Effector memory CD8-positive, alpha-beta T cell (primary cell): ENCODE results near the gene SH3BP5.
A peak's percentile ranks its signal among the peaks of the same experiment; 100 is the strongest.

Source experiments
- ATAC-seq: fragments of 150-1000 bp; cut with Tn5 transposase; replicated peaks from 2 replicates; pipeline ENCODE4 v1.10.0; 2021; ENCODE audit warnings: mild to moderate bottlenecking, moderate library complexity
- DNase-seq, 3 experiments: peaks; one replicate each; pipeline ENCODE4 v3.0.0; 2021
- H3K27ac Mint-ChIP-seq, 2 donors: one replicate each; pipeline ENCODE4 v1.8.0; 2022; ENCODE audit warnings: mild to moderate bottlenecking in 2 of 2, mixed read lengths in 2 of 2, moderate library complexity in 2 of 2
- H3K27me3 Mint-ChIP-seq, 2 donors: one replicate each; pipeline ENCODE4 v1.8.0; 2022; ENCODE audit warnings: mixed read lengths in 2 of 2
- H3K36me3 Mint-ChIP-seq: one replicate; pipeline ENCODE4 v1.8.0; 2022; ENCODE audit warnings: mild to moderate bottlenecking, moderate library complexity, mixed read lengths; ENCODE audit not compliant: insufficient read depth
- H3K4me1 Mint-ChIP-seq, 2 donors: one replicate each; pipeline ENCODE4 v1.8.0; 2022; ENCODE audit warnings: low read depth in 2 of 2, mixed read lengths in 2 of 2
- H3K4me3 Mint-ChIP-seq, 2 donors: one replicate each; pipeline ENCODE4 v1.8.0; 2022; ENCODE audit warnings: mild to moderate bottlenecking in 2 of 2, mixed read lengths in 2 of 2, moderate library complexity in 2 of 2
- H3K9me3 Mint-ChIP-seq, 2 donors: one replicate each; pipeline ENCODE4 v1.8.0; 2022; ENCODE audit warnings: mixed read lengths in 2 of 2

The SH3BP5 gene

DNA sequence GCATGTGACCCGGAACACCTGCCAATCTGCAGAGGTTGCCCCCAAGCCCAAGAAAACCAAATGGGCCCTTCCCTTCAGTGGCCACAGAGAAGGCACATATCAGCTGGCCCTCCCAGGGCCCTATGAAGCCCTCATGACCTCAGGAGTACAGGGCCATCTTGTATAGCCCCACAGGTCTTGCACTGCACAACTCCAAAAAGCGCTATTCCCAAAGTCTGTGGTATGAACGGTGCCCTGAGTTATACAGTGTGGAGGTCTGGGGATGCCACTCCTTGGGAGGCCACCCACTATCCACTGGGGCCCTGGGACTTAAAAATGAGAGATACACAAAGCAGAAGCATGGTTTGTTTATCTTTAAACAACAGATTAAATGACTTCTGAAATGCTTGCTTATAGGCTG, 64.9 kb downstream of the SH3BP5 start:
- peaks cover 54 to 63% of the 10 kb centered on the region in 2 donors for H3K4me1 Mint-ChIP-seq
- H3K27ac Mint-ChIP-seq = peak overlapping the region; percentile 67 to 90
- H3K4me3 Mint-ChIP-seq = no peak overlapping the region
- no peak for ATAC-seq
- no peaks in the 10 kb centered on the region for H3K9me3 Mint-ChIP-seq
- no peak for DNase-seq
- H3K27me3 Mint-ChIP-seq = no peaks in the 10 kb centered on the region
- peaks cover 50% of the 10 kb centered on the region for H3K36me3 Mint-ChIP-seq

DNA sequence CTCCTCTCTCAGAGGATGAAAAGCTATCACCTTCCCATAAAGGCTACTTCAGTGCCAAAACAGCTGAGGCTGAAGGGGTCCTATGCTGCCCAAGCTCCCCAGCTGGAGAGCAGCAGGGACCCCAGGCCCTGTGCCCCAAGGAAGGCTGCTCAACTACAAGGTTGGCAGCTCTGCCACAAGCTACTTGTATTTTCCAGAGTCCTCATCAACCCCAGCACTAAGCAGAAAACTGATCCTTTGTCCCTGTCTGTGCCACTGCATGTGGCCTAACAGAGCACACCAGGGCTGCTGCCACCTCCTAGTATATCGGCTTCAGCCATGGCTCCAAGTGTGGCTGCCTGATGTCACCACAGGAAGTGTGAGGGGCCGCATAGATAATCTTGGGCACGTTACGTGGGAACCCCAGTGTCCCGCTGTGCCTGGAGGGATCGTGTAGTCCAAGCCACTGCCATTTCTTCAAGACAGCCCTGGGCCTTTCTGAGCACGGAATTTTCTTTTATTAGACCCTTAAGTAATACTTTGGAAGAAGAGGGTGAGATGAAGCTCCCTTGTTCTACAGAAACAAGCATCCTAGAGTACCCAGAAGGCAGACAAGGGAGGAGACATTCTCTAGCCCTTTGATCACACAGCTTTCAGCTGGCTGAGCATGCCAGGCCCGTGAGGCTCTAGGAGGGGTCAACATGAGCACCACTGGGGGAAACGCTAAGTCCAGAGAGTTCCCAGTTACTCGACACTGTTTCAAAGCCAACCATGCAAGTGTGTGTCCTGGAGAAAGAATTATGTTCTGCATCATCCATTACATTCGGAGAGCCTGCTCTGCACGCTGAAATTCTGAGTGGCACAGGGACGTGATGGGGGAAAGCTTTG, 65.6 kb downstream of the SH3BP5 start:
- no peak for ATAC-seq
- Mint-ChIP-seq H3K4me3 (peak overlapping the region; percentile 25 to 43), H3K9me3 (no peaks in the 10 kb centered on the region), H3K27ac (peak overlapping the region; percentile 71 to 90), H3K4me1 (peaks cover 46 to 57% of the 10 kb centered on the region in 2 donors), H3K27me3 (no peaks in the 10 kb centered on the region), H3K36me3 (peaks cover 48% of the 10 kb centered on the region)
- DNase-seq = no peak

DNA sequence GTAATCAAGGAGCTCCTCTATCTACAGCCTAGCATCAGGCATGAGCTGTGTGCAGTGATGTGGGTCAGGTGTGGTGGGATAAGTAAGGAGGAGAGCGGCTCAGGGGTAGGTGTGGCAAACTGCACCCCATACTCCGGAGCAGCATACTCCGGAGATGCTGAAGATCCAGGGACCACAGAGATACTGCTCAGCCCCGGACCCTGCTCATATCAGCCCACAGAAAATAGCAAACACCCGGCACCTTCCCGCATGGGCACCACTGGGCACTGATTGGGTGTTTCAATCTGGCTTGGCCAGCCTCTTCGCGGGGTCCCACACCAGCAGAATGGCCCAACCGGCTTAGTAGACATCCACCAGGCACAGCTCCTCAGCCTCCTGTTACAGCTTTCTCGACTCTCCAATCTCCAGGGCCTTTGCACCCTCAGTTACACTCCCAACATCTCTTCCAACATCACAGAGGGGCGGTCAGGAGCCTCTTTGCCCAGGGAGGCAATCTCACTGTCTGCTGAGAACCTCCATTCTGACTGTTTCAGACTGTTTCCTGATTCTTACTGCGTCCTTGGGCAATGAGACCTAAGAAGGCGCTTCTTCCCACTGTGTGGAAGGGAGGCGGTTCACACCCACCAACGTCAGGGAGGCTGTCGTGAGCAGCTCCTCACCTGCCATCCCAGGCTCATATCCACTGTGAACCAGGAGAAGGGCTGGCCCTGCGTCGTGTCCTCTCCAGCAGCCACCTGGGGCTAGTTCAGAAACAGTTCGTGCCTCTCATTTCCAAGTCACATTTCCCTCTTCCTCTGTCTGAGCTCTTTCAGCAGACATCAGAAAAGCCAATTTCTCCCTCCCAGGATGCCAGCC, 66.5 kb downstream of the SH3BP5 start:
- Mint-ChIP-seq H3K4me1 (peaks cover 50 to 57% of the 10 kb centered on the region in 2 donors), H3K4me3 (peak overlapping the region; percentile 25 to 43), H3K27me3 (no peaks in the 10 kb centered on the region), H3K27ac (peak overlapping the region; percentile 79 to 90), H3K36me3 (peaks cover 49% of the 10 kb centered on the region), H3K9me3 (no peaks in the 10 kb centered on the region)
- no peak for ATAC-seq
- DNase-seq = no peak

DNA sequence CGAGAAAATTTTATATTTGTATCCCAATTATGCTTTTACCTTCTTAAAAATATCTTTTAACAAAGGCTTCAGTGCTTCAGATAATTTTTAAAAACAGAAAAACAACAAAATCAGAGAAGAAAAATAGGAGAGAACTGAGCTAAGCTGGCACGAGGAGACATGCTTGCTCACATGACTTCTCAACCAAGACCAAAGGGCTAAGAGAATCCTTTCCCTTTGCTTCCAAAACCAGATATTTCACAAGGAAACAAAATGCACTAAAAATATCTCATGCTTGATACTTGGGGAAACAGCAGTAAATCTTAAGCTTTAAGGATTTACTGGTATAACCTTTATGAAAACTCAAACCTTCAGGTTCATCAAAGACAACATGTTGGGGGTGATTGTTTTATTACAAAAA, 67.9 kb downstream of the SH3BP5 start:
- no peaks in the 10 kb centered on the region for H3K9me3 Mint-ChIP-seq
- H3K4me1 Mint-ChIP-seq = peaks cover 42 to 50% of the 10 kb centered on the region in 2 donors
- H3K27me3 Mint-ChIP-seq = no peaks in the 10 kb centered on the region
- no peak overlapping the region for H3K4me3 Mint-ChIP-seq
- no peak for DNase-seq
- peaks cover 48% of the 10 kb centered on the region for H3K36me3 Mint-ChIP-seq
- H3K27ac Mint-ChIP-seq = peak overlapping the region; percentile 79 to 90
- no peak for ATAC-seq

DNA sequence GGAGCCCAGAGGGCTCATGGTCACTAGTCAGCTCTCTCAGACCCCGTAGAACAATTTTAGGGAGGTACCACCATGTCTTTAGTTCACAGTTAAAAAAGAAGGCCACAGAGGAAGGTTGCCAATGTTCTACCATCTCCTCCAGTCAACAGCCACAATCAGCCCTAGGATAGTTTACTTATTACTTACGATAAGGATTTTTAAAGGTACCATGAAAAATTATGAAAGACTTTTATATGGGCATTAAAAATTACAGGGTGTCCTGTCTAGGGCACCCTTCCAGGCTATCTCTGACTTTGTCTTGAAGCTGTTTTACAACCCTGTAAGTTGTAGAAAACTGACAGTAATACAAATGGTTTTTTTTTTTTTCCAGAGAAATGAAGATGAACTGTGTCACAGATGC, 68.5 kb downstream of the SH3BP5 start:
- H3K27ac Mint-ChIP-seq = peak overlapping the region; percentile 79 to 90
- H3K27me3 Mint-ChIP-seq = no peaks in the 10 kb centered on the region
- DNase-seq (no peak), ATAC-seq (no peak)
- no peak overlapping the region for H3K4me3 Mint-ChIP-seq
- H3K36me3 Mint-ChIP-seq = peaks cover 48% of the 10 kb centered on the region
- peaks cover 36 to 45% of the 10 kb centered on the region in 2 donors for H3K4me1 Mint-ChIP-seq
- no peaks in the 10 kb centered on the region for H3K9me3 Mint-ChIP-seq

DNA sequence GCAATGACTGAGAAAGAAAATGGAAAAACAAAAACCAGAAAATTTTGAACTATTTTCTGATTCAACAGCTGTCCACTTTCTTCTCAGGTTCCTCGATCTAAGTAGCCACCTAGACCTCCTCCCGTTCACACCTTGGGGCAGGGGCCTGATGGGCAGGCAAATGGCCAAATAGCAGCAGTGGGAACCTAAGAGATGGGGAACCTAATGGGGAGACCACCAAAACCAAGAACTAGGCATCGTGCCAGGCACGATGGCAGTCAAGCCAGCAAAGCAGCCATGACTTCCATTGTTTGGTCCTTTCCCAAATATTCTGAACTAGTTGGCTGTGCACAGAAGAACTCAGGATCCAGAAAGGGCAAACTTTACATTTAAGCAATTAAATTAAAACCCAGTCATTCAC, 69.3 kb downstream of the SH3BP5 start:
- Mint-ChIP-seq H3K27ac (peak overlapping the region in 1 of 2 donors; percentile 90), H3K27me3 (no peaks in the 10 kb centered on the region), H3K9me3 (no peaks in the 10 kb centered on the region), H3K36me3 (peaks cover 47% of the 10 kb centered on the region), H3K4me1 (peaks cover 31 to 41% of the 10 kb centered on the region in 2 donors), H3K4me3 (no peak overlapping the region)
- DNase-seq (no peak), ATAC-seq (no peak)

DNA sequence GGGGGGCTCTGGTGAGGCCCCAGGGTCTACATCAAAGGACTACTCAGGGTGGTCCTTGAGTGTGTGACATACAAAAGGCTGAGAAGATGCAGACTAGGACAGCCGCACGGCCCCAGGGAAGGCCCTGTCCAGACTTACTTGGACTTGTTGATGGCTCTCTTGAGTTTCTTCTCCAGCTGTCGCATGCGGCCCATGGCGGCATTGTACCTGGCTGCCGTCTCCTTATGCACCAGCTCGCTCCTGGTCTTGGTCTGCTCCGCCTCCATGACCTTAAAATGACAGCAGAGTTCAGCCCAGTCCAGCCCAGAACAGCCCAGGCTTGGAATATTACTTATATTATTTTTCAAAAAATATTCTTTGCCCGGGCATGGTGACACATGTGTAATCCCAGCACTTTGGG, 70.4 kb downstream of the SH3BP5 start:
- peaks cover 54% of the 10 kb centered on the region for H3K36me3 Mint-ChIP-seq
- no peaks in the 10 kb centered on the region for H3K9me3 Mint-ChIP-seq
- H3K4me1 Mint-ChIP-seq = peaks cover 28 to 40% of the 10 kb centered on the region in 2 donors
- ATAC-seq = no peak
- no peaks in the 10 kb centered on the region for H3K27me3 Mint-ChIP-seq
- DNase-seq = no peak
- no peak overlapping the region for H3K4me3 Mint-ChIP-seq
- peak overlapping the region; percentile 82 to 89 for H3K27ac Mint-ChIP-seq

DNA sequence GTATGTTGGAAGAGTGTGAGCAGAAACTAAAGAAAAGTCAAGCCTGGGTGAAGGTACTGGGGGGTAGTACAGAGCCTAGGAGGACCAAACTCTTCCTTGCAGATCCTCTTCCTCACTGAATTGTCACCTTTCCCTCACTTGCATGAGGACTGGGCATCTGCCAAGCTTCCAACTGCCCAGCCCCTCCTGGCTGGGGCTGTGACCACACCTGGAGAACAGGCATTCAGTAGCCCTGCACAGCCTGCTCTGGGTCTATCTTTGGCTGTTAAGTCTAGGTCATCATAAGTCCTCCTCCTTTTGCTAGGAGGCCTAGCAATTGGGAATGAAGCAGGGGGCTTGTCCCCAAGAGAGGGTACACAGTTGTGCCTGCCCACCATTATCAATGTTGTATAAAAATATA, 71.1 kb downstream of the SH3BP5 start:
- no peaks in the 10 kb centered on the region for H3K9me3 Mint-ChIP-seq
- H3K4me1 Mint-ChIP-seq = peaks cover 25 to 37% of the 10 kb centered on the region in 2 donors
- no peak for DNase-seq
- no peak overlapping the region for H3K4me3 Mint-ChIP-seq
- no peak for ATAC-seq
- H3K27me3 Mint-ChIP-seq = no peaks in the 10 kb centered on the region
- peaks cover 58% of the 10 kb centered on the region for H3K36me3 Mint-ChIP-seq
- peak overlapping the region; percentile 82 to 89 for H3K27ac Mint-ChIP-seq

DNA sequence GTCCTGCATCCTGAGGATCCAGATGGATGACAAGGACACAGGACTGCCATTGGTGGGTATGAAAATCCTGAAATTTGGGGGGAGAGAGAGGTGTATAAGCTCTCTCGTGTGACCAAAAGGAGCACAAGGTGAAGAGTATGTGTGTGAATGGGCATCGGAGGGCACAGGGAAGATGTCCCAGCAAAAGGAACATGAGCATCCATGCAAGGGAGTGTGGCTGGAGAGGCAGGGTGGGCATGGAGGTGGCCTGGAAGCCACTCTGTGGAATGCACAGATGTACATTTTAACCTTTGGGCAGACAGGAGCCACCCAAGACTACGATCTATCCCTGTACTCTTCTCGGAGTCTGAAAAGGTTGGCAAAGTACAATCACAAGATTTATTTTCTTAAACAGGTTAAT, 71.9 kb downstream of the SH3BP5 start:
- ATAC-seq (no peak), DNase-seq (no peak)
- Mint-ChIP-seq H3K36me3 (peaks cover 62% of the 10 kb centered on the region), H3K27ac (peak overlapping the region; percentile 82 to 89), H3K4me3 (no peak overlapping the region), H3K9me3 (no peaks in the 10 kb centered on the region), H3K4me1 (peaks cover 21 to 33% of the 10 kb centered on the region in 2 donors), H3K27me3 (no peaks in the 10 kb centered on the region)

DNA sequence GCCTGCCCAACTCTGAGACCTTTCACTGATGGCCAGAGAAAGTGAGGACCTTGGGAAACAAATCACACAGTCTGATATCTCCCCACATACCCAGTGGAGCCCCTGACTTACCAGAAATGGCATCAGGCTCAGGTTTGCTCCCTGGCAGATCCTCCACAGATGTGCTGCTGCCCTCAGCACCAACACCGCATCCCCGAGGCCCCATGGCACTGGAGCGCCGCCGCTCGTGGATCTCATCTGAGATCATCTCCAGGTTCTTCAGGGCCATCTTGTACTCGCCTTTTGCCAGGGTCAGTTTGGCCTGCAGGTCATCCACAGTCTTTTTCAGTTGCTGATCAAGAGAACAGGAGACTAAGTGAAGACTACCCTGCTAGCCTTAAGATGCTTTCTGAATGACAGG, 73.7 kb downstream of the SH3BP5 start:
- H3K36me3 Mint-ChIP-seq = peaks cover 64% of the 10 kb centered on the region
- H3K9me3 Mint-ChIP-seq = no peaks in the 10 kb centered on the region
- H3K27ac Mint-ChIP-seq = peak overlapping the region; percentile 82 to 89

DNA sequence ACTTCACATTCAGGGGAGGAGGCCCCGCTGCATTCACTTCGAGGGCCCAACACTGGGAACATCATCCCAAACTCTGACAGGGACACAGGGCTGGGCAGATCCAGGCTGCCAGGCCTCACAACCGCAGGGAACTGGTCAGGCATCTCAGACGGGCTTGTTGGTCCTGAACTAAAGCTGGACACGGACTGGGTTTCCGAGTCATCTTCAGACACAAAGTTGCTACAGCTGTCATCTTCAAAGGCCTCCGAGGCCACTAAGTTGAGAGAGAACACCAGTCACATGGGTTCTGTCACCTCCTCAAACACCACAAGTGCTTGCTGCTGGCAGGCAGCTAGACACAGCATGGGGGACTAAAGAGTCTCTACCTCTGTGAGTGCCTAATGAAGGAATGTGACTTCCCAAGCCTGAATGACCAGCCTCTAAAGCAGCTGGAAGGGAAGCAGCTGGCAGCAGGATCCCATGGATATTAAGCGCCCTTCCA, 75.5 kb downstream of the SH3BP5 start:
- peak overlapping the region; percentile 36 to 88 for H3K27ac Mint-ChIP-seq
- no peak for ATAC-seq

More for the DNA sequence above, 73.7 kb downstream of the SH3BP5 start:
- Mint-ChIP-seq H3K4me1 (peaks cover 19 to 21% of the 10 kb centered on the region in 2 donors), H3K27me3 (no peaks in the 10 kb centered on the region), H3K4me3 (no peak overlapping the region)
- DNase-seq (no peak), ATAC-seq (no peak)

DNA sequence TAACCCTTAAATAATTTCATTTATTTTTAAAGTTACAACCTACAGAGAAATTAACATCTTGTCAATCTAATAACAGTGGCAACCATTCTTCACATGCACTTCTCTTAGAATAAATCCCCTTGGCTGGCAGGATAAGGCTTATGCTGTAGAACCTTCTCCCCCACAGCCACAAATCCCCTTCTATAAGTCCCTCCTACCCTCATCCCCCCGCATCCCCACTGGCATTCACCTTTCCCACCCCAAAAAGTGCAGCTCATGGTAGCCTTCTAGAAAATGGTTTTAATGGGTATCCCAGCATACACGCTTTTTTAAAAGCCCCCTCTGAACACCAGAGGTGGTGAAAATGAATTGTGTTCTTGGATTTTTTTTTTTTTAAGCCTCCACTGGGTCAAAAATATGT, 77.2 kb downstream of the SH3BP5 start:
- peak overlapping the region; percentile 36 to 57 for H3K27ac Mint-ChIP-seq
- no peaks in the 10 kb centered on the region for H3K27me3 Mint-ChIP-seq
- ATAC-seq (no peak), DNase-seq (no peak)
- no peak overlapping the region for H3K4me3 Mint-ChIP-seq
- H3K4me1 Mint-ChIP-seq = peaks cover 18 to 19% of the 10 kb centered on the region in 2 donors
- H3K9me3 Mint-ChIP-seq = no peaks in the 10 kb centered on the region
- H3K36me3 Mint-ChIP-seq = peaks cover 81% of the 10 kb centered on the region

More for the DNA sequence above, 75.5 kb downstream of the SH3BP5 start:
- Mint-ChIP-seq H3K9me3 (no peaks in the 10 kb centered on the region), H3K36me3 (peaks cover 77% of the 10 kb centered on the region), H3K4me3 (no peak overlapping the region), H3K4me1 (peaks cover 24 to 25% of the 10 kb centered on the region in 2 donors), H3K27me3 (no peaks in the 10 kb centered on the region)
- DNase-seq = no peak

DNA sequence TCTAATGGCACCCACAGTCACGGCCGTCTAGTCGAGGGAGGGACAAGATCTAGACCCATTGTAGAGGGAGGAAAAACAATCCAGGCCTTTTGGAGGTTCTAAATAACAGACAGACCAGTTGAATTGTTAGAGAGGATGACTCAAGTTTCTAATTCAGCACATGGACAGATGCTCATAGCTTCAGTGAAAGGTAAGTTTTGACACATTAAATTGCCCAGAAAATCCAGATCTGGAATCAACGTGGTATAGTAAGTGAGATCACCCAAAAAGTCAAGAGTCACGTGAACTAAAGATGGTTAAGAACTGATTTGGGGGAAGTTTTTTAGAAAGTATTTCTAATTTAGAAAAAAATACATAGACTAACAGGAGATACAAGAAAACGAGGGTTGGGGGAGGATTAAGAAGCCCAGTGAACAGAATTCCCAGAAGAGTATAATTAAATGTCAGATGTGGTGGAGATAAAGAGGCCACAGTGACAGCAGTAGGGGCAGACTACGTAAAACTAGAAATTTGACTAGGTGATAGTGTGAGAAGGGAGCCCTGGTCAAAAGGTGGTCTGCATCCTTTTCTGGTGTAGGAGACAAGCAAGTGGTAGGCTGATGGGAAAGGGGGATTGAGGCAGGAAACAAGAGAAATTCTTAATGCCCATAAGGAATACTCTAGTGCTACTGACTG, 79.2 kb downstream of the SH3BP5 start:
- peaks cover 14 to 16% of the 10 kb centered on the region in 2 donors for H3K4me1 Mint-ChIP-seq
- no peaks in the 10 kb centered on the region for H3K27me3 Mint-ChIP-seq
- no peaks in the 10 kb centered on the region for H3K9me3 Mint-ChIP-seq
- ATAC-seq (no peak), DNase-seq (no peak)
- peak overlapping the region; percentile 57 to 67 for H3K27ac Mint-ChIP-seq
- no peak overlapping the region for H3K4me3 Mint-ChIP-seq
- H3K36me3 Mint-ChIP-seq = peaks cover 74% of the 10 kb centered on the region
